GM12891 (cell line): ENCODE data around the gene AK8.

ENCODE experiments used
- PAX5 ChIP-seq: IDR thresholded peaks from 2 replicates; pipeline ENCODE4 v1.6.1; 2011; ENCODE audit warnings: low read length, moderate library complexity, mild to moderate bottlenecking; ENCODE audit not compliant: insufficient read depth, severe bottlenecking
- POLR2A ChIP-seq: IDR thresholded peaks from 2 replicates; pipeline ENCODE4 v1.6.1; 2011; ENCODE audit warnings: low read depth, low read length, control low read depth
- POLR2AphosphoS5 ChIP-seq: IDR thresholded peaks from 2 replicates; pipeline ENCODE4 v1.6.1; 2011; ENCODE audit warnings: low read depth, low read length, control low read depth
- POU2F2 ChIP-seq: IDR thresholded peaks from 2 replicates; pipeline ENCODE4 v1.6.1; 2011; ENCODE audit warnings: low read depth, mild to moderate bottlenecking, control low read depth, low read length, moderate library complexity
- SPI1 ChIP-seq: IDR thresholded peaks from 2 replicates; pipeline ENCODE4 v1.6.1; 2011; ENCODE audit warnings: low read depth, low read length, control low read depth
- TAF1 ChIP-seq: IDR thresholded peaks from 2 replicates; pipeline ENCODE4 v1.6.1; 2011; ENCODE audit warnings: low read depth, low read length, control low read depth

DNA sequence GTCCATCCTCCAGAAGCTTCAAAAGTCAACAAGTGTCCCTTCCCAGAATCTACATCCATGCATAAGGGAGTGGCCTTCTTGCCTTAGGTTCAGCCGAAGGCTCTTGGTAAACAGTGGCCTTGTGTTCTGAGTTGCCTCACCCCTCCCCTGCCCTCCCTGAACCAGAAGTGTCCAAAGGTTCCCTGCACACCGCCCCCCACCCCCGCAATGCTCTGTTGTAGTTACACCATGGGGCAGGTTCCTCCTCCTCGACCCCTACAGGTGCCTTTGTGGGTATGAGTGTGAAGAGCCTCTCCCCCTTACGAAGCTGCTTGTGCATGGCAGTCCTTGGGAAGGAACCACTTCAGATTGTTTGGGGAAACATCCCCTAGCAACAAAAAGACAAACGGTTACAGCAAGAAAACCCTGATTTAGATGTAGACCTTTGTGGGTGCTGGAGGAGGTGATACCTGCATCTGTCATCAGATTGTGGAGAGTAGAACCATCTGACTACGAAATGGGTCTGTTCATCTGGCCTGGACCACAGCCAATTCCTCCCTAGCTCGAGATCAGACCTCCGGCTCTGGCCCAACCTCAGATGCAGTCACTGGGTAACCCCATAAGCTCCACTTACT, 7.7 kb upstream of the AK8 start:
- TF ChIP-seq POLR2A, result no peak
- TF ChIP-seq PAX5, result no peak
- TF ChIP-seq POLR2AphosphoS5, result no peak
- no peak for TF ChIP-seq TAF1
- TF ChIP-seq SPI1, result no peak
- TF ChIP-seq POU2F2, result no peak
